Smooth muscle cell (in vitro differentiated cells): ENCODE measurements around the gene ZIC2. TPM values are rescaled to one million over a fixed set of nuclear protein-coding genes. Genes with fewer than 3 reads are reported as not detected.

ENCODE experiments used
- DNase-seq: peaks from one replicate; lab custom pipeline; 2025; ENCODE audit not compliant: unreplicated experiment; lab: John Stamatoyannopoulos, UW
- H2AFZ ChIP-seq: fragments of 200-600 bp; sonication (generic); 2 replicates; pipeline ENCODE4 v1.6.0; 2016; ENCODE audit warnings: antibody characterized with exemption, low read depth, mild to moderate bottlenecking
- H3F3A ChIP-seq: fragments of 200-600 bp; sonication (generic); 2 replicates; pipeline ENCODE4 v1.6.0; 2017; ENCODE audit warnings: antibody characterized with exemption, low read depth
- H3K27ac ChIP-seq: fragments of 200-600 bp; sonication (generic); 2 replicates; pipeline ENCODE4 v1.5.1; 2016; ENCODE audit warnings: low read depth, mild to moderate bottlenecking
- H3K27me3 ChIP-seq: fragments of 200-600 bp; sonication (generic); 2 replicates; pipeline ENCODE4 v1.6.1; 2016; ENCODE audit warnings: low read depth, mild to moderate bottlenecking
- H3K36me3 ChIP-seq: fragments of 200-600 bp; sonication (generic); 2 replicates; pipeline ENCODE4 v1.5.1; 2016; ENCODE audit warnings: low read depth
- H3K4me1 ChIP-seq: fragments of 200-600 bp; sonication (generic); 2 replicates; pipeline ENCODE4 v1.5.1; 2016; ENCODE audit warnings: low read depth
- H3K4me2 ChIP-seq: fragments of 200-600 bp; sonication (generic); 2 replicates; pipeline ENCODE4 v1.6.0; 2016; ENCODE audit warnings: mild to moderate bottlenecking
- H3K4me3 ChIP-seq: fragments of 200-600 bp; sonication (generic); 2 replicates; pipeline ENCODE4 v1.5.1; 2016; ENCODE audit warnings: mild to moderate bottlenecking
- H3K79me2 ChIP-seq: fragments of 200-600 bp; sonication (generic); 2 replicates; pipeline ENCODE4 v1.6.0; 2016; ENCODE audit warnings: low read depth, mild to moderate bottlenecking
- H3K9ac ChIP-seq: fragments of 200-600 bp; sonication (generic); 2 replicates; pipeline ENCODE4 v1.6.0; 2016; ENCODE audit warnings: low read depth
- H3K9me3 ChIP-seq: fragments of 200-600 bp; sonication (generic); replicated peaks from 2 replicates; pipeline ENCODE4 v1.5.1; 2016; ENCODE audit warnings: low read depth
- H4K20me1 ChIP-seq: fragments of 200-600 bp; sonication (generic); 2 replicates; pipeline ENCODE4 v1.6.0; 2016; ENCODE audit warnings: low read depth
- WGBS: methylation state at CpG from one replicate; pipeline ENCODE4 v1.1.7; 2016; ENCODE audit warnings: low lambda C conversion rate; 5-methylcytosine and 5-hydroxymethylcytosine counted together
- polyA plus RNA-seq: library from polyadenylated mRNA; unstranded; fragments of >200 nt; fragmentation: Nextera tagmentation; extraction: Ambion mirVana; gene quantifications from 2 replicates; pipeline ENCODE4 v1.2.1, GENCODE V29; 2016
- total RNA-seq: library from RNA; depleted of rRNA; stranded (reverse); fragments of >200 nt; gene quantifications from 2 replicates; pipeline ENCODE4 v1.2.3, GENCODE V29; 2014
- TF ChIP-seq, protein P1 (sequence below): fragments of 200-600 bp; sonication (generic); IDR thresholded peaks from 2 replicates; pipeline ENCODE4 v1.5.1; 2017; ENCODE audit warnings: borderline replicate concordance, mild to moderate bottlenecking, antibody characterized with exemption; ENCODE audit not compliant: insufficient read depth, poor library complexity, severe bottlenecking

The ZIC2 gene
- total and polyA plus RNA-seq, 2 experiments from 2014 or later = not detected

DNA sequence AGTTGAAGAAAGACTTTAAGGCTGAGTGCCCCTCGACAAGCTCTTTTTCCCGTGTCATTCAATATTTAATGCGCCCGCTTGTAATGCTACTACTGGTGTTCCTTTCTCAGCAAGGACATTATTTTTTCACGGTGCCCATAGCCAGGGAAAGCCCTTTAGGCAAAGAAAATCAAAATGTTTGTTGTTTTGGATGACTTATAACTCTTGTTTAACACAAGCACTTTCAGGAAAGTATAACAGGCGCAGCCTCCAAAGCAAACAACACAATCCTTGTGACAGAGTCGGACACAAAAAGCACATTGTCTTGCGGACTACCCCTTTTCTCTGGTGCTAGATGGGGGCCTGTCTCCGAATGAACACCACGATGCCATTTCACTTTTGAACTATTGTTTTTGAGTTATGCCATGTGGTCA, 22.5 kb upstream of the ZIC2 start:
- H3K79me2 ChIP-seq = no peaks in the 10 kb centered on the region
- H4K20me1 ChIP-seq = no peaks in the 10 kb centered on the region
- TF ChIP-seq, protein P1, sequence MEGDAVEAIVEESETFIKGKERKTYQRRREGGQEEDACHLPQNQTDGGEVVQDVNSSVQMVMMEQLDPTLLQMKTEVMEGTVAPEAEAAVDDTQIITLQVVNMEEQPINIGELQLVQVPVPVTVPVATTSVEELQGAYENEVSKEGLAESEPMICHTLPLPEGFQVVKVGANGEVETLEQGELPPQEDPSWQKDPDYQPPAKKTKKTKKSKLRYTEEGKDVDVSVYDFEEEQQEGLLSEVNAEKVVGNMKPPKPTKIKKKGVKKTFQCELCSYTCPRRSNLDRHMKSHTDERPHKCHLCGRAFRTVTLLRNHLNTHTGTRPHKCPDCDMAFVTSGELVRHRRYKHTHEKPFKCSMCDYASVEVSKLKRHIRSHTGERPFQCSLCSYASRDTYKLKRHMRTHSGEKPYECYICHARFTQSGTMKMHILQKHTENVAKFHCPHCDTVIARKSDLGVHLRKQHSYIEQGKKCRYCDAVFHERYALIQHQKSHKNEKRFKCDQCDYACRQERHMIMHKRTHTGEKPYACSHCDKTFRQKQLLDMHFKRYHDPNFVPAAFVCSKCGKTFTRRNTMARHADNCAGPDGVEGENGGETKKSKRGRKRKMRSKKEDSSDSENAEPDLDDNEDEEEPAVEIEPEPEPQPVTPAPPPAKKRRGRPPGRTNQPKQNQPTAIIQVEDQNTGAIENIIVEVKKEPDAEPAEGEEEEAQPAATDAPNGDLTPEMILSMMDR = no peak
- no peak overlapping the region for H3K4me3 ChIP-seq
- peak overlapping the region; percentile 78 for H3K4me2 ChIP-seq
- H3K36me3 ChIP-seq = no peaks in the 10 kb centered on the region
- H3K27ac ChIP-seq = no peak overlapping the region
- H3K4me1 ChIP-seq = peaks cover 39% of the 10 kb centered on the region
- no peaks in the 10 kb centered on the region for H3F3A ChIP-seq
- no peak overlapping the region for H3K9ac ChIP-seq
- DNase-seq = no peak
- no peak overlapping the region for H2AFZ ChIP-seq
- H3K27me3 ChIP-seq = peaks cover 100% of the 10 kb centered on the region
- 3% methylated on average over 10 of the region's 10 CpGs for WGBS
- no peaks in the 10 kb centered on the region for H3K9me3 ChIP-seq

DNA sequence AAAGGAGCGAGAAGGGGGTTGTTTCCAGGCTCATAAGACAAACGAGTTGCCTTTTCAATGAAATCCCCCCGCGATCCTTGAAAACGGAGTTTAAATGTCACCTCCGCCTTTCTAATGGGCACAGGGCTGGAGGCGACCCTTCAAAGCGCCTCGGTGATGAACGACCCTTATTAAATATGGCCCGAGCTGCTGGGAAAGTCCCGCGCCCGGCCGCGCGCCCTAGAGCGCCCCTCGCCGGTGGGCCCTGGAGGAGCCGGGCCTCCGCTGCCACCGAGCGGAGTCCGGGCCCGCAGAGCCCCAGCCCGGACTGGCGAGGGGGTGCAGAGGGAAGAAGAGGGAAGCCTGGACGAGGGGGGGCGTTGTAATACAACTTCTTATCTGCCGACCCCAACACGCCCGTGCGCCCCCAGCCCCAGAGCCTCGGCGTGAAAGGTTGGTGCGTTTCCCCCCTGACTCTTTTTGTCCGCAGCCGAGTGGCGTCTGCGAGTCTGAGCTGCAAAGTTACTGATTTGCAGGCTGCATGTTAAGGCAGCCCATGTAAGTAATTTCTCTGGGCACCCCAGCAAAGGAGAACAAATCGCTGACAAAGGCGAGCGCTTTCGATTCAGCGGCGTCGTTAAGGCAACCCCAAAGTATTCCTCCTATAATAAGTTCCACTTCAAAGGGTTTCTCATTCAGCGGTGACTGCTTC, 21.9 kb upstream of the ZIC2 start:
- Histone ChIP-seq H3K9ac (no peak overlapping the region), H3K4me2 (peak overlapping the region; percentile 78), H3K79me2 (no peaks in the 10 kb centered on the region), H4K20me1 (no peaks in the 10 kb centered on the region), H3K36me3 (no peaks in the 10 kb centered on the region), H3K4me3 (peak overlapping the region; percentile 23), H3K9me3 (no peaks in the 10 kb centered on the region), H3K27ac (no peak overlapping the region), H3K4me1 (peaks cover 39% of the 10 kb centered on the region), H2AFZ (no peak overlapping the region), H3F3A (no peaks in the 10 kb centered on the region), H3K27me3 (peaks cover 100% of the 10 kb centered on the region)
- 4% methylated on average over 42 of the region's 49 CpGs for WGBS
- TF ChIP-seq, protein P1 = peak; percentile 31
- DNase-seq = no peak

DNA sequence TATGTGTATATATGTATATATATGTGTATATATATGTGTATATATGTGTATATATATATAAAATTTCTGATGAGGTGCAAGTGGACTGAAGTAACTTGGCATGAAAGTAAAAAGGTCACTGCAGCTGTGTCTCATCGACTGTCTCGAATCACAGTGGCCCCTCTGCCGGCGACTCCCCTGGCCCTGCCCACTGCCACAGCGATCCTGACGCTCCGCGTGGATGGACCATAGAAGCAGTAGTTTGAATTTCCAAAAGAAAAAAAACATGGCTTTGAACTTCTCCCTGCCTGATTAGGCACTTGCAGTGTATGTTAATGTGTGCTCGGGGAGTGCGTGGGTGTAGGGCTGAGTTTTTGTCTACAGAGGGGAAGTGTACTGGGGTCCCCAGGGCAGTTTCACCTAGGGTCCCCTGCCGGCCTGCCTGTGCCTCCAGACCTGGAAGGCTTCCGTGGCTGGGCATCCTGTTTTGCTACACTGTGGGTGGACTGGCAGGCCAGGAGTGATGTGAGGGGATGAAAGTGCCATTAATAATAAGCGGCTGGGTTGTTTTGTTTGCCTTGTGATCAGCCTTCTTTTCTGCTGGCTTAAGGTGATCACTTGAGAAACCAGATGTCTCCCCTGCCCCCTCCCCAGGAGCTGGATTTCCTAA, 20.8 kb upstream of the ZIC2 start:
- Histone ChIP-seq H3K27ac (no peak overlapping the region), H3K9me3 (no peaks in the 10 kb centered on the region), H3K4me2 (no peak overlapping the region), H3K4me3 (no peak overlapping the region), H2AFZ (no peak overlapping the region), H3F3A (no peaks in the 10 kb centered on the region), H3K79me2 (no peaks in the 10 kb centered on the region), H4K20me1 (no peaks in the 10 kb centered on the region), H3K4me1 (peaks cover 33% of the 10 kb centered on the region), H3K27me3 (peaks cover 100% of the 10 kb centered on the region), H3K9ac (no peak overlapping the region), H3K36me3 (no peaks in the 10 kb centered on the region)
- WGBS = 18% methylated on average over 13 of the region's 13 CpGs
- TF ChIP-seq, protein P1 = no peak
- no peak for DNase-seq
